Suprapubic skin (tissue), 4 donors: ENCODE measurements around the gene CTNNA2.

Experiments
- CTCF ChIP-seq, 2 donors: fragments of 200-600 bp in 1 of 2; fragments of 450-650 bp in 1 of 2; sonication (generic) in 1 of 2; IDR thresholded peaks; one replicate each; pipeline ENCODE4 v1.5.1; 2016 to 2019; ENCODE audit warnings: antibody characterized with exemption in 2 of 2, mild to moderate bottlenecking in 1 of 2, moderate library complexity in 1 of 2
- EP300 ChIP-seq: sonication (generic); formaldehyde crosslinking; IDR thresholded peaks from one replicate; pipeline ENCODE4 v1.6.1; 2017; ENCODE audit warnings: antibody characterized with exemption
- POLR2A ChIP-seq, 2 donors: fragments of 450-650 bp; IDR thresholded peaks; one replicate each; pipeline ENCODE4 v1.6.1; 2017; ENCODE audit warnings: antibody characterized with exemption in 2 of 2, mild to moderate bottlenecking in 2 of 2, moderate library complexity in 2 of 2
- POLR2AphosphoS5 ChIP-seq, 3 donors: sonication (generic); formaldehyde crosslinking; IDR thresholded peaks; one replicate each; pipeline ENCODE4 v1.6.1; 2017; ENCODE audit warnings: antibody characterized with exemption in 3 of 3

GRCh38 chr2:79666430-79666829 is 153.6 kb downstream of the CTNNA2 start:
- no peak for TF ChIP-seq CTCF (IDR thresholded peaks at IDR 0.05)
- no peak for TF ChIP-seq POLR2AphosphoS5 (IDR thresholded peaks at IDR 0.05)
- no peak for TF ChIP-seq POLR2A (IDR thresholded peaks at IDR 0.05)
- TF ChIP-seq EP300: no peak
